ENCODE measurements around the gene NOTCH4. TPM values are rescaled to one million over a fixed set of nuclear protein-coding genes. Genes with fewer than 3 reads are reported as not detected.

Gene NOTCH4
- total and polyA plus RNA-seq, 2 donors (not counting 1 experiment from before 2014, with no cell fraction given) = 0.42 to 0.99 TPM

- peaks cover 18% of the 10 kb centered on the region for H3K36me3 ChIP-seq (ENCODE audit: control insufficient read depth, insufficient read depth, low read length)
- H3K9ac ChIP-seq (ENCODE audit: insufficient read depth, low read length) = no peak overlapping the region
These were observed 60.2 kb downstream of the NOTCH4 start for GRCh38 chr6:32163559-32164258.

GRCh38 chr6:32158052-32158451, 65.8 kb downstream of the NOTCH4 start:
- Histone ChIP-seq H3K36me3 (ENCODE audit: control insufficient read depth, insufficient read depth, low read length) (peaks cover 7% of the 10 kb centered on the region), H3K9me3 (ENCODE audit: control insufficient read depth, insufficient read depth, low read depth, low read length) (no peaks in the 10 kb centered on the region), H3K4me3 (replicated peaks in 1 of 4; ENCODE audit: control extremely low read depth in 1 of 4, insufficient read depth in 1 of 4, low read depth in 3 of 4, low read length in 4 of 4) (no peak overlapping the region), H3K27me3 (ENCODE audit: control insufficient read depth, insufficient read depth, low read length) (no peaks in the 10 kb centered on the region), H3K4me1 (ENCODE audit: control insufficient read depth, extremely low read depth, insufficient read depth, low read length) (peaks cover 8% of the 10 kb centered on the region), H3K4me2 (ENCODE audit: extremely low read depth, insufficient read depth, low read length) (no peak overlapping the region), H2AFZ (ENCODE audit: low read length) (no peak overlapping the region), H3K27ac (ENCODE audit: insufficient read depth, low read length) (no peak overlapping the region), H3K9ac (ENCODE audit: insufficient read depth, low read length) (no peak overlapping the region), H3K79me2 (ENCODE audit: control insufficient read depth, insufficient read depth, low read length) (peaks cover 15% of the 10 kb centered on the region), H4K20me1 (ENCODE audit: control insufficient read depth, extremely low read depth, insufficient read depth, low read length) (no peaks in the 10 kb centered on the region)
- DNase-seq (ENCODE audit: low read depth in 2 of 2) = no peak
- TF ChIP-seq CTCF (conservative IDR thresholded peaks at IDR 0.05 in 1 of 2, IDR thresholded peaks at IDR 0.05 in 1 of 2; ENCODE audit: low read depth in 1 of 2, low read length in 2 of 2) = no peak
- TF ChIP-seq EZH2 (IDR thresholded peaks at IDR 0.05; ENCODE audit: low read length, missing control alignments) = no peak

More at GRCh38 chr6:32163559-32164258, 60.2 kb downstream of the NOTCH4 start:
- Histone ChIP-seq H3K79me2 (ENCODE audit: control insufficient read depth, insufficient read depth, low read length) (no peaks in the 10 kb centered on the region), H3K4me1 (ENCODE audit: control insufficient read depth, extremely low read depth, insufficient read depth, low read length) (no peaks in the 10 kb centered on the region), H3K27me3 (ENCODE audit: control insufficient read depth, insufficient read depth, low read length) (no peaks in the 10 kb centered on the region), H3K9me3 (ENCODE audit: control insufficient read depth, insufficient read depth, low read depth, low read length) (no peaks in the 10 kb centered on the region), H2AFZ (ENCODE audit: low read length) (no peak overlapping the region), H3K4me3 (replicated peaks in 1 of 4; ENCODE audit: control extremely low read depth in 1 of 4, insufficient read depth in 1 of 4, low read depth in 3 of 4, low read length in 4 of 4) (no peak overlapping the region), H4K20me1 (ENCODE audit: control insufficient read depth, extremely low read depth, insufficient read depth, low read length) (no peaks in the 10 kb centered on the region), H3K27ac (ENCODE audit: insufficient read depth, low read length) (no peak overlapping the region), H3K4me2 (ENCODE audit: extremely low read depth, insufficient read depth, low read length) (no peak overlapping the region)
- TF ChIP-seq EZH2 (IDR thresholded peaks at IDR 0.05; ENCODE audit: low read length, missing control alignments) (no peak), CTCF (conservative IDR thresholded peaks at IDR 0.05 in 1 of 2, IDR thresholded peaks at IDR 0.05 in 1 of 2; ENCODE audit: low read depth in 1 of 2, low read length in 2 of 2) (no peak)
- no peak for DNase-seq (ENCODE audit: low read depth in 2 of 2)

GRCh38 chr6:32156891-32157290, 67.0 kb downstream of the NOTCH4 start:
- Histone ChIP-seq H3K4me1 (ENCODE audit: control insufficient read depth, extremely low read depth, insufficient read depth, low read length) (peaks cover 18% of the 10 kb centered on the region), H2AFZ (ENCODE audit: low read length) (no peak overlapping the region), H4K20me1 (ENCODE audit: control insufficient read depth, extremely low read depth, insufficient read depth, low read length) (no peaks in the 10 kb centered on the region), H3K4me2 (ENCODE audit: extremely low read depth, insufficient read depth, low read length) (no peak overlapping the region), H3K27ac (ENCODE audit: insufficient read depth, low read length) (no peak overlapping the region), H3K79me2 (ENCODE audit: control insufficient read depth, insufficient read depth, low read length) (peaks cover 15% of the 10 kb centered on the region), H3K9me3 (ENCODE audit: control insufficient read depth, insufficient read depth, low read depth, low read length) (no peaks in the 10 kb centered on the region), H3K36me3 (ENCODE audit: control insufficient read depth, insufficient read depth, low read length) (peaks cover 5% of the 10 kb centered on the region), H3K9ac (ENCODE audit: insufficient read depth, low read length) (no peak overlapping the region), H3K27me3 (ENCODE audit: control insufficient read depth, insufficient read depth, low read length) (no peaks in the 10 kb centered on the region), H3K4me3 (replicated peaks in 1 of 4; ENCODE audit: control extremely low read depth in 1 of 4, insufficient read depth in 1 of 4, low read depth in 3 of 4, low read length in 4 of 4) (no peak overlapping the region)
- no peak for DNase-seq (ENCODE audit: low read depth in 2 of 2)
- TF ChIP-seq CTCF (conservative IDR thresholded peaks at IDR 0.05 in 1 of 2, IDR thresholded peaks at IDR 0.05 in 1 of 2; ENCODE audit: low read depth in 1 of 2, low read length in 2 of 2) (no peak), EZH2 (IDR thresholded peaks at IDR 0.05; ENCODE audit: low read length, missing control alignments) (no peak)
